Transverse colon (tissue), 3 donors: Measurements from ENCODE around the gene CHCT1.

Experiments
- EP300 ChIP-seq: sonication (generic); formaldehyde crosslinking; IDR thresholded peaks from one replicate; pipeline ENCODE4 v1.6.1; 2017; ENCODE audit warnings: antibody characterized with exemption, low read depth
- TF ChIP-seq, protein P1 (sequence below), 5 experiments: fragments of 200-600 bp in 3 of 5; fragments of 450-650 bp in 2 of 5; sonication (generic) in 3 of 5; IDR thresholded peaks; 1 replicate in 2 of 5; 2 replicates in 3 of 5; pipeline ENCODE4 v1.5.1; 2016 to 2017; ENCODE audit warnings: antibody characterized with exemption in 5 of 5, inconsistent platforms in 3 of 5, mild to moderate bottlenecking in 2 of 5, moderate library complexity in 1 of 5

DNA sequence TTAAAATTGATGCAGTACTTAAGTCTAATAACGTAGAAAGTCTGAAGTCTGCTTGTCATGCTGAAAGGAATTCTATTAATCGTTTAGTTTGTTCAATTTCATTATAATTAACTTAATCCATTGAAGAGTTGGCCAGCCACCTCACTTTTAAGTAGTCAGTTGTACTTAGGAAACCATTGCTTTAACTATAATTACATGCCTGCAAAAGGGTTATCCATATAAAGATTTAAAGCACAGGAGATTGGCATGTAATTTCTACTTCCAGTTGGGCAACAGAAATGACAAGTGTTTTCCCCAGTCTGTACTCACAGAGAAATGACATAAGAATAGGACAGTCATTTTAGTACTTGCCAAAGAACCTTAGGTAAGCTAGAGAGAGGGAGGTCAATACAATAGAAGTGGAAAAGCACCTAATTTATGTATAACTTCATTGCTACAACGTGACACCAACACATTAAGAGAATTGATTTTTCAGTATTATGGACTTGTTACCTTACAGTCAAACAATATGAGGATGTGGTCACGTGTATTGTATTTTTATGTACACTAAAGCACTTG is 26.7 kb upstream of the CHCT1 start:
- no peak for TF ChIP-seq EP300
- TF ChIP-seq, protein P1, sequence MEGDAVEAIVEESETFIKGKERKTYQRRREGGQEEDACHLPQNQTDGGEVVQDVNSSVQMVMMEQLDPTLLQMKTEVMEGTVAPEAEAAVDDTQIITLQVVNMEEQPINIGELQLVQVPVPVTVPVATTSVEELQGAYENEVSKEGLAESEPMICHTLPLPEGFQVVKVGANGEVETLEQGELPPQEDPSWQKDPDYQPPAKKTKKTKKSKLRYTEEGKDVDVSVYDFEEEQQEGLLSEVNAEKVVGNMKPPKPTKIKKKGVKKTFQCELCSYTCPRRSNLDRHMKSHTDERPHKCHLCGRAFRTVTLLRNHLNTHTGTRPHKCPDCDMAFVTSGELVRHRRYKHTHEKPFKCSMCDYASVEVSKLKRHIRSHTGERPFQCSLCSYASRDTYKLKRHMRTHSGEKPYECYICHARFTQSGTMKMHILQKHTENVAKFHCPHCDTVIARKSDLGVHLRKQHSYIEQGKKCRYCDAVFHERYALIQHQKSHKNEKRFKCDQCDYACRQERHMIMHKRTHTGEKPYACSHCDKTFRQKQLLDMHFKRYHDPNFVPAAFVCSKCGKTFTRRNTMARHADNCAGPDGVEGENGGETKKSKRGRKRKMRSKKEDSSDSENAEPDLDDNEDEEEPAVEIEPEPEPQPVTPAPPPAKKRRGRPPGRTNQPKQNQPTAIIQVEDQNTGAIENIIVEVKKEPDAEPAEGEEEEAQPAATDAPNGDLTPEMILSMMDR (IDR thresholded peaks at IDR 0.05): no peak
